Muscle of arm (tissue), 14 donors: ENCODE data around the gene ERLIN1. TPM values are rescaled to one million over a fixed set of nuclear protein-coding genes. Genes with fewer than 3 reads are reported as not detected.

ENCODE experiments used
- DNase-seq: peaks from one replicate; pipeline ENCODE4 v3.0.0-alpha.2; 2013
- long read RNA-seq, 11 donors: transcript quantifications; one replicate each; lab custom pipeline, GENCODE V29; 2026
- polyA plus RNA-seq, 12 donors: library from polyadenylated mRNA; unstranded; fragments of 120-200 nt; gene quantifications; one replicate each; pipeline ENCODE4 v1.2.1, GENCODE V29; 2013; ENCODE audit not compliant: insufficient read length in 12 of 12

The ERLIN1 gene
- 10 to 100 TPM in 11 of 12 donors, not detected in 1; 32.2 to 49.7 (median 38.7) TPM for polyA plus RNA-seq
- long read RNA-seq, donor 1, full-length matches to known transcripts, result 14 of 21 reads
- long read RNA-seq, donor 1, partial matches to known transcripts, result 7 of 21 reads
- long read RNA-seq, donor 1, other reads (novel, unspliced or antisense), result 0 of 21 reads
- long read RNA-seq, donor 2, full-length matches to known transcripts, result 7 of 7 reads
- long read RNA-seq, donor 2, partial matches to known transcripts, result 0 of 7 reads
- long read RNA-seq, donor 2, other reads (novel, unspliced or antisense), result 0 of 7 reads
- long read RNA-seq, donor 3, full-length matches to known transcripts, result 1 of 1 reads
- long read RNA-seq, donor 3, partial matches to known transcripts, result 0 of 1 reads
- long read RNA-seq, donor 3, other reads (novel, unspliced or antisense), result 0 of 1 reads
- long read RNA-seq, donor 4, partial matches to known transcripts, result 0 of 1 reads
- long read RNA-seq, donor 4, other reads (novel, unspliced or antisense), result 0 of 1 reads
- long read RNA-seq, donor 5, result 0 reads
- long read RNA-seq, donor 6, full-length matches to known transcripts, result 4 of 4 reads
- long read RNA-seq, donor 6, partial matches to known transcripts, result 0 of 4 reads
- long read RNA-seq, donor 6, other reads (novel, unspliced or antisense), result 0 of 4 reads
- long read RNA-seq, donor 7, partial matches to known transcripts, result 0 of 1 reads
- long read RNA-seq, donor 7, other reads (novel, unspliced or antisense), result 0 of 1 reads
- long read RNA-seq, donor 8, full-length matches to known transcripts, result 10 of 10 reads
- long read RNA-seq, donor 8, partial matches to known transcripts, result 0 of 10 reads
- long read RNA-seq, donor 8, other reads (novel, unspliced or antisense), result 0 of 10 reads
- long read RNA-seq, donor 9, result 0 reads
- long read RNA-seq, donor 10, partial matches to known transcripts, result 0 of 2 reads
- long read RNA-seq, donor 10, other reads (novel, unspliced or antisense), result 0 of 2 reads
- long read RNA-seq, donor 11, partial matches to known transcripts, result 0 of 4 reads
- long read RNA-seq, donor 11, other reads (novel, unspliced or antisense), result 0 of 4 reads

DNA sequence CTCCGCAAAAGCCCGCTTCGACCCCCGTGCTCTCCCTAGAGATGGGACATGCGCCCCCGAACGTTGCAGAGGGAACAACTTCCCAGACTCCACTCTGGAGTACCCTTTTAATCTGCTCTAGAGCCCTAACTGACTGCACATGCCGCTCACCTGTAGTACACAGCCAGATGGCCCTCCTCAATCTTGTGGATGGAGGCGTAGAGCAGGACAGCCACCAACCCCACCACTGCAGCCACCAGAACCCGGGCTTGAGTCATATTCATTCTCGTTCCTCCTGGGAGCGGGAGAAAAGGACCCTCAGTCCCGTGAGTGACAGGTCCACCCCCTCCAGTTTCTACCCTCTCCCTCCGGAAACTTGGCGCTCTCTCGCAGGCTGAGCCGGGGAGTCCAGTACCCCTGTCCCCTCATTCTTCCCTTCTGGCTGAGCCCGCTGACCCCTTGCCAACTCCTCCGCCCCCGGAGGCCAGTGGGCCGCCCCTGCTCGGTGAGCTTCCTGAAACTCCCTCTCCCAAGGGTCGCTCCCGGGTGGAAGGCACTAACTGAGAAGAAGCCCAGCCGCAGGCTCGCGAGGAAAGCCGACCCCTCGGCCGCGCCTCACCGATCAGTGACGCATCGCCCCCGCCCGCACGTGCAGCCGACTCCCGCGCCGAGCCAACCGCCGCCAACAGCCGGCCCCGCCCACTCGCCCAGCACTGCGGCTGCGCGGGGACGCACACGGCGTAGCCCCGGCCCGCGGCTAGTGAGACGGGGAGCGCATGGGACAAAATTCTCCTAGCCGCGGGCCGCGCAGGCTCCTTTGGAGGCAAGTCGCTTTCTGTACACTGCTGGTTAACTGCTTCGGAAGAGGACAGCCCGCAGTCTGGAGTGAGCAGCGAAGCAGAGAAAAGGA lies at the start of gene ERLIN1:
TSS of gene ERLIN1 (minus strand) at position 666 of the 889 bp plus-strand sequence. CDS start at position 263, 403 bp downstream.
- DNase-seq, result peak; percentile 93

DNA sequence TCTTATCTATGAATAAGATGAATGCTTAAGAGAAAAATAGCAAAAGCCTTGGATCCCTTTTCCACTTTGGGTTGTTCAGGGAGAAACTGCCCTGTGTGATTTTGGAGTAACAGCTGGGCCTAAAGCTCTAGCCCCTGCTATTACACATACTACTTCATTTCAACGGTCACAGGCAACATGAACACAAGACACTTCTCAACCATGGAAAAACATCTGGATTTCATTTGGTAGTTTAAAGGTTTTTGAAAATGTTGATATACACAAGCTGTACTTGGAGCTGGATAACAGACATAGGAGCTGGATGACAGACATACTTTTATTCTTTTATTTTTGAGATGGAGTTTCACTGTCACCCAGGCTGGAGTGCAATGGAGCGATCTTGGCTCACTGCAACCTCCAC lies 46.3 kb upstream of the ERLIN1 start:
- DNase-seq, result no peak

DNA sequence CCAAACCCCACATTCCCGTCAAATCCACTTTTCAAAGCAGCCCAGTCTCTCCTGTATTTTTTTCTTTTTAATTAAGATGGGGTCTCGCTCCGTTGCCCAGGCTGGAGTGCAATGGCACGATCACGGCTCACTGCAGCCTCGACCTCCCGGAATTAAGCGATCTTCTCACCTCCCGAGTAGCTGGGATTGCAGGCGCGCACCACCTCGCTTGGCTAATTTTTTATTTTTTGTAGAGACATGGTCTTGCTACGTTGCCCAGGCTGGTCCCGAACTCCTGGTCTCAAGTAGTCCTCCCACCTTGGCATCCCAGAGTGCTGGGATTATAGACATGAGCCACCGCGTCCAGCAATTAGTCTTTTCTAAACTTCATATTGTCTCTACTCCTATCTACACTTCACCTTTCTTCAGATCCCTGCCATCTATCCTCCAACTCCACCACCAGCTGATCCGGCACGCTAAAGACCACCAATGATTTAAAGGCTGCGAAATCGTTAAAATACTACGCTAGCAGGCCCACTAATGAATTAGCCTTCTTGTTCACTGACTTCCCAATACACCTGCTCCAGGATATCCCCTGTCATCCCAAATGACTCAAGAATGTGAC lies 44.1 kb upstream of the ERLIN1 start:
- DNase-seq, result peak; percentile 2

DNA sequence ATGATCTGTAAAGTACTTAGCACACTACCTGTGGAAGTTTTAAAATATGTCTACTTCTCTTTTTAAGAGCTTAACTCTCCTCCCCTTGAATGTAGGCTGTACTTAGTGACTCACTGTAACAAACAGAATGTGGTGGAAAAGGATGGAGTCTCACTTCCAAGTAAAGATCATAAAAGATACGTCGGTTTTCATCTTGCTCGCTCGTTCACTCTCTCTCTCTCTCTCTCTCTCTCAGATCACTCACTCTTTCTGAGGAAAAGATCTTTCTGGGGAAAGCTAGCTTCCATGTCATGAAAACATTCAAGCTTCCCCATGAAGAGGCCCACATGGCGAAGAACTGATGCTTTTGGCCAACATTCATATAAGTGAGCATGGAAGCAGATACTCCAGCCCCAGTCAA lies 38.0 kb upstream of the ERLIN1 start:
- no peak for DNase-seq

DNA sequence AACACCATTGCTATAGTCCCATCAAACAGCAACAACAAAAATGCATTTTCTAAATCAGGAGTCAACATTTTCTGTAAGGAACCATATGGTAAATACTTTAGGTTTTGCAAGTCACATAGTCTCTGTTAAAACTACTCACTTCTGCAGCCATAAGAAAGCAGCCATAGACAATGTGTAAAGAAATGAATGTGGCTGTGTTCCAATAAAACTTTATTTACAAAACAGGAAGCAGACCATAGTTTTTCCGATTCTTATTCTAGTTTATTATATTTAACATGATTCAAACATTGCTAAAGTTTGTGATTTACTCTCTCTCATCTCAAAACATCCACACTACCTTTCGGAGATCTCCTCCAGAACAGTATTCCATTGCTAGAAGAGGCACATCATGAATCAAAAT lies 36.7 kb upstream of the ERLIN1 start:
- DNase-seq, result no peak

DNA sequence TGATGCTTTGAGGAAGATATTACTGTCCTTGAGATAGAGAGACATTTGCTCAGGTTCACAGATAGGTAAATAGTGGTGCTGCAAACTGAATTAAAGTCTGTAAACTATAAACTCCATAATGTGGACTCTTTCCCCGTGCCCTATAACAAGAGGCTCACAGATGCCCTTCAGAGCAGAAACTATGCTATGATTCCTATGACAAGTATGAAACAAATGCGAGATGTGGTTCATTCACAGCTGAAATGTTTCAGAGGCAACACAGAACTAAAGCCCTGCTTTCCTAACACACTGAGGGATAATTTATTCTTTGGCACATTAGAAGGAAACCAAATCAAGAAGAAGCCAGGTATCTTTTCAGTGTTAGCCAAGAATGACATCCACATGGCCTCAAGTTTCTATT lies 30.2 kb upstream of the ERLIN1 start:
- no peak for DNase-seq

DNA sequence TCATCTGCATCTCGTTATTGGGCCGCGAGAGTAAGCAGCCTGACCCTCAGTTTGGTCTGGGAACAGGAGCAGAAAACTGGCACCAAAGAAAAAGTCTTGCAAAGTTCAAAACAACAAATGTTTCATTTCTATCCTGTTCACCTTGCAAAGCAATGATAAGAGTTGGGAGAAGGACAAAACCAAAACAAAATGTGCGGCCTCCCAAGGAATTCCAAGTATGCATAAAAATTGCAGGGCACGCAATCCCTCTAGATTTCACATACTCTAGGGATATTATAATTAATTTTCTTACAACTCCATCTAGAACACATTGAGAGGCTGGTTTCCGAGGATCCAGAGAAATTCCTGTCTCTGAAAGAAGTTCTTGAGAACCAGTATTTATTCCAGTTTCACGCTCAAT lies 23.5 kb upstream of the ERLIN1 start:
- DNase-seq, result no peak

DNA sequence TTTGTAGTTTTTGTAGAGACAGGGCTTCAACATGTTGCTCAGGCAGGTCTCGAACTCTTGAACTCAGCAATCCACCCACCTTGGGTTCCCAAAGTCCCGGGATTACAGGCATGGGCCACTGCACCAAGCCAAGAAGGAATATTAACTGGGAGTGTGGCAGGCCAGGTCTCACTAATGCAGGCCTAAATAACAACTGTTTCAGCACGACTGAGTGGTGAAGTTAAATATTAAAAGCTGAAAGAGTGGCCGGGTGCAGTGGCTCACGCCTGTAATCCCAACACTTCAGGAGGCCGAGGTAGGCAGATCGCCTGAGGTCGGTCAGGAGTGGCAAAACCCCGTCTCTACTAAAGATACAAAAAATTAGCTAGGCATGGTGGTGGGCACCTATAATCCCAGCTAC lies 22.4 kb upstream of the ERLIN1 start:
- DNase-seq, result no peak

DNA sequence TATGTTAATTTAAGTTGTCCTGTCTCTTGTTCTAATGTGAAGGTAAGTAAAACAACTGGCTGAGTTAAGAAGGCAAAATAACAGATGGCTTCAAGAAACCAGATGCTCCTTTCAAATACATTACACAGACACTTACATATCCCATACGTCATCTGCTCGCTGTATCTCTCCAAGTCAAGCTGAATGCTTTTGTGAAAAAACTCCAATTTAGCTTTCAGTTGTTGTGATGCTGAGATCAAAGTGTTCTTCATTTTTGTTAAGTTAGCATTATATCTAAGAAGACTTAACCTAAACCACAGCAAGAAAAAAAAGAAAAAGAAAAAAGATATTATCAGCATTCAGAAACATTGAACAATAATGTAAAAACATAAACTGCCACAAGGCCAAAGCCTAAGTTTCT lies 18.5 kb upstream of the ERLIN1 start:
- no peak for DNase-seq

DNA sequence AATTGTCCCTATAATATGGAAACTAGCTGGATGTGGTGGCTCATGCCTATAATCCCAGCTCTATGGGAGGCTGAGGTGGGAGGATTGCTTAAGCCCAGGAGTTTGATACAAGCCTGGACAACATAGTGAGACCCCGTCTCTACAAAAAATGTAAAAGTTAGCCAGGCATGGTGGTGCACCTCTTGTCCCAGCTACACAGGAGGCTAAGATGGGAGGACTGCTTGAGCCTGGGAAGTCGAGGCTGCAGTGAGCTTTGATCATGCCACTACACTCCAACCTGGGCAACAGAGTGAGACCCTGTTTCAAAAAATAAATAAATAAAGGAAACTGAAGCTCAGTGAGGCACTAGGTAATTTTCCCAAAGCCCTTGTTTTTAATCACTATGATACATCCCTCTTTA lies 15.7 kb upstream of the ERLIN1 start:
- no peak for DNase-seq

DNA sequence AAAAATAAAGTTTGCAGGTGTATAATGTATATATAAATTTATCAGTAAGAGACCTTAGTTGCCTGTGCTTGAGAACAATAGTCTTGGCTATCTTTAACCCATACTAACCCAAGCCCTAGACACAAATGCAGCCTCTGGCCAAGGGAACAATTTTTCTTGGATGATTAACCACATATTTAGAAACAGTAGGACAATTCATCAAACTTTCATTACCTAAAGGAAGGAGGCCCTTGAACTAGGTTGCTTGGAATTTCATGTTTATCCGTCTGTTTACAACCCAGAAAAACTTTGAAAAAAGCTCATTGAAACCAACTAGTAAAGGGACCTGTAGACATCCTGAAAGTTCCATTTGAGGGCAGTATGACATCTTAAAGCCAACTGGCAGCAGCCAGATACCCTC lies 8.9 kb upstream of the ERLIN1 start:
- DNase-seq, result no peak

DNA sequence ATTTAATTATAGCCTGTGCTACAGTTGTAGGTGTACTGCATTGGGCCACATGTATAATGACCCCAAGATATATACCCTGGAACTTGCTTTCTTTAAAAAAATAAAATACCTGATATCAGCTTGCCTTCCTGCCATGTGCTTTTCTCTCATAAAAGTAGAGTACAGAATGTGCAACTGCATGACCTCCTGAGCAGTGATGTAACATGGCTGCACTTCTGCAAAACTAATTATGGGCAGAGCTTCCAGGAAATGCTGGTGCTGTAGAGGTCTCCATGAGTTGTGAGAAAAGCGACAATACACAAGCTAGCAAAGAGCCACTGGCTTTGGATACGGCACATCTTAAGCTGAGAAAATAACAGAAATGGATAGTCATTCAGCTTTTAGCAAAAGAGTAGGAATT lies 6.5 kb upstream of the ERLIN1 start:
- peak; percentile 55 for DNase-seq

DNA sequence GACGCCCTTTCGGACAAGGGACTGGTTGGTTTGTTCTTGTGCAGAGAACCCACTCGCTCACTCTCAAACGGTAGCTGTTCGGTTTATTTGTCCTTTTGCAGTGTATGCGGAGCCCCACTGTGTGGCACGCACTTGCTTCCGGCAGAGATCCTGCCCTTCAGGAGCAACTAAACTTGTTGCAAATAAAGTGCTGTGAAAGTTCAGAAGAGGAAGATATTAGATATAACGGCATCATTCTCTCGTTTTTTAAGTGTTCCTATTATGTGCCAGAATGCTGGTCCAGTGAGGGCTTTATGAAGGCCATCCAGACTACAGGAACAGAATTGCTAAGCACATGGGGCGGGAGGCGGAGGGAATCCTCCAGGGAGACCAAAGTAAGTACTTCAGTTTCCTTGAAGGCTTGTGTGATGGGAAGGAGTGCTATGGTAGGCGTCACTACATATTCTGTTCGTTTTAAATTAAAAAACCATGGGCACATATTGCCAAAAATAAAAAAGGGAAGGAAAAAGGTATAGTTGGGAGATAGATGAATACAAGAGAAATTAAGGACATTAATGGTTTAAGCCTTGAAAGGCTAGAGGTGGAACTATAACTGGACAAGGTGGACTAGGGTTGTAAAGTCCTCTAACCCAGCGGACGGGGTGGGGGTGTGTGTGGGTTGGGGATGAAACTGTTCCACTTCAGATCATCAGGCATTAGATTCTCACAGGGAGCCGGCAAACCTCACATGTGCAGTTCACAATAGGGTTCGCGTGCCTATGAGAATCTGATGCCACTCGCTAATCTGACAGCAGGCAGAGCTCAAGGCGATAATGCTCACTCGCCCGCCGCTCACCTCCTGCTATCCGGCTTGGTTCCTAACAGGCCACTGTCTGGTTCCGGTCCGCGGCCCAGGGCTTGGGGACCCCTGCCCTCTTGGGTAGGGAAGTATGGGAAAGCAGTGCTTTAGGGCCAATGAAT lies 704 bp upstream of the ERLIN1 start:
- DNase-seq, result peak; percentile 54

DNA sequence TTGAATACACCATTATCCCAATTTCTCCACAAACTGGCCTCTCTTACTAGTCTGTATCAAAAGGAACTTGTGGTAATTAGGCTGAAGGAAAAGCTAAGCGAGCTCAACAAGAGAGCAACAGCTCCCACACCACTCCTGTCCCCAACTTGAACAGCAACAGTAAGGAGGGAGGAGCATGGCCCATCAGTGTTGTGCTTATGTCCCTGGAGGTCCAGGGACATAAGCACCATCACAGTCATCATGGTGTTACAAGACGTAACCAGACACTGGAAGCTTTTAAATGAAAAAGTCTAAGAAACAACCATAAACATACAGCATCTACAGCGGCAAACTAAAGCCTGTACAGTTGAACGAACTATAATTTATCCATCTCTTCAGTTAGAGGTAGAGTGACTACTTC lies 989 bp downstream of the ERLIN1 start:
- DNase-seq, result peak; percentile 15

DNA sequence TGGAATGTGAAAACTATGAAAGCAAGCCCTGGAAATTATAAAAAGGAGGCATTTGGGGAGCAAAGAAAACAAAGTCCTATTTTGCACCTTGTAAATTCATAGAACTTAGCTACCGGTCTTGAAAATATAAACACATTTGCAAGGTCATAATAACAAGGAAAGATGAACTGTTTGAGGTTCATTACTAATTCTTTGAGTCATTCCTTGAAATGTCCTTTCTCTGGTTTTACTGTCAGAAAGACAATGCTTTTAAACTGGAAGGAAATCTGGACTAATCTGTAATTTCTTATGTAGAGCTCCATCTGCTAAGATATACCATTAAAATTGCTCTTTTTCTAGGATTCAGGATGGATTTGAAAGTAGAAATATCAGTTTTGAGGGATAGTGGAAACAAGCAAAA lies 1.4 kb downstream of the ERLIN1 start:
- no peak for DNase-seq

DNA sequence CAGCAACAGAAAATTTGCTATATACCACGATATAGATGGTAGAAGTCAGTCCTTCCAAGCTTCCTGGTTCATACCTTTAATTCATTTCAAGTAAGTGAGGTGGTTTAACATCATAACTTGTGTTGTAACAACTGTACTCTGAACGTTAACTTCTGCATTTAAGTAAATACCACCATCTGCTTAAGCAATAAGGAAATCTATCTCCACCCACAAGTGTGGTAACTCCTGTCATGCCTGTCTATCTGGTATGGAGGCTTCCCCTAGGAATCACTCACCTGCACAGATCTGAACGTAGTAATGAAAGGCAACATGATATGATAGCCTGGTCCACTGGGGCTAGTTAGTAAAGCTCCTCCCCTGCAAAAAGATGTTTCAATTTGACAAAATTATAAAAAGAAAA lies 2.3 kb downstream of the ERLIN1 start:
- no peak for DNase-seq

DNA sequence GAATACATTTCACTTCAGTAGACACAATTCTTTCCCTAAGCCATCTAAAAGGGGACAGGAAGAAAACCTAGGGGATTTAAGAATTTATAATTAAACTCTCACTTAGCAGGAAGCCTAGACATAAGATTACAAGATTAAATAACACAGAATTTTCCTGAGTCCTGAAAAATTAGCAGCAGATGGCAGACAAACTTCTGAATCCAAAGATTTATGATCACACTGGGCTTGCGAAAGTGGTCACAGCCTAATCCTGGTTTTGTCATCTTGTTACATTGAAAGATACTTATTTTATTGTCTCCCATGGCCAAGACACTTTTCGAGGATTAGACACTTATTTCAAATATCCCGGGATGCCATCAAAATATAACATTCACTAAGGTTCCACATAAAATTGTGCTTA lies 2.9 kb downstream of the ERLIN1 start:
- no peak for DNase-seq

DNA sequence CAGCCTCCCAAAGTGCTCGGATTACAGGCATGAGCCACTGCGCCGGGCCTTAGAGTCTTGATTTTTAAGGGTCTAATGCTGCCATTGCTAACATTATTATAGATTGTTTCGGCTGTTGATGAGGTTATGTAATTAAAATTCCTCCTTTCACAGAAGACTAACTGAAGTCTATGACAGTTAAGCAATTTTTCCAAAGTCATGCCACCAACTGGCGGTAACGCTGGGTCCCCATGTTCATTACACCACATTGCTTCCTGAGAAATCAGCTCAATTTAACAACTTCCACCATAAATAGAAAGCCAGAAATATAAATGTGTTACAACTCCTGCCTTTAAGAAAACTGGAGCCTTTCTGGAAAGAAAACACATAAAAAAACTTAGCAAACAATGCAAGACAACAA lies 3.5 kb downstream of the ERLIN1 start:
- no peak for DNase-seq

DNA sequence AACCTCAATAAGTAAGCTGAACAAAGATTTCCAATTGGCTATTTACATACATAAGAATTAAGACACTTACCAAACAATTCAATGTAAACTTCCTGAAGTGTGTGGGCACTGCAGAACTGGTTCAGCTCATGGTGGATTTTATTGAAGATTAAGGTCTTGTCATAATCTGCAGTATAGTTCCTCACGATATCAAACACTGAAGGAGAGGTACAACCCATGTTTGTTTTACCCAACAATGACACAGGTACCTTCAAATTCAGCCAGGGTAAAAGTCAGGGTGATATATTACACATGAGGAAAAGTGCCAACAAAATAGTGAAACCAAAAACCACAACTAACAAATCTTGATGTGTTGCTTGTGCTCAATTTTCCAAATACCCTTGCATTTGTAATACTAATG lies 10.0 kb downstream of the ERLIN1 start:
- DNase-seq, result no peak
